HG03565 (cell line): ENCODE results near the gene ZNF33A.
"Not testable (repeated sequence)": the region's sequence is repeated elsewhere in the genome, so short reads cannot be mapped to it uniquely, and the experiment has no call there.

Source experiments
- ATAC-seq: cut with Tn5 transposase; IDR thresholded peaks from one replicate; pipeline ENCODE4 v1.9.1; 2021; ENCODE audit warnings: mild to moderate bottlenecking, moderate library complexity; ENCODE audit not compliant: unreplicated experiment

ZNF33A gene

GRCh38 chr10:38010119-38010903 lies at the start of gene ZNF33A:
Gene ZNF33A (plus strand): TSS chr10:38010675. CDS start chr10:38012342, 1,667 bp downstream.
- peak; percentile 80 for ATAC-seq

GRCh38 chr10:37965006-37965405 lies 45.5 kb upstream of the ZNF33A start:
- ATAC-seq: no peak

GRCh38 chr10:37972396-37972795 lies 38.1 kb upstream of the ZNF33A start:
- no peak for ATAC-seq

- ATAC-seq: no peak
Observed at GRCh38 chr10:37975401-37975991, 35.0 kb upstream of the ZNF33A start.

GRCh38 chr10:37976091-37976879 lies 34.2 kb upstream of the ZNF33A start, which contains the start of gene ZNF25:
Gene ZNF25 (minus strand): TSS chr10:37976647. CDS start chr10:37971722, 4,925 bp downstream.
- ATAC-seq: peak; percentile 89

- ATAC-seq: no peak
Observed at GRCh38 chr10:37976880-37977203, 33.6 kb upstream of the ZNF33A start.

GRCh38 chr10:37991655-37992054 lies 18.8 kb upstream of the ZNF33A start:
- ATAC-seq: no peak

GRCh38 chr10:37992083-37992482 lies 18.4 kb upstream of the ZNF33A start:
- peak; percentile 68 for ATAC-seq

- ATAC-seq: not testable (repeated sequence)
Observed at GRCh38 chr10:37998920-37999319, 11.6 kb upstream of the ZNF33A start.

GRCh38 chr10:38000474-38000873 lies 10.0 kb upstream of the ZNF33A start:
- not testable (repeated sequence) for ATAC-seq

- ATAC-seq: no peak
Observed at GRCh38 chr10:38003026-38003425, 7.4 kb upstream of the ZNF33A start.

GRCh38 chr10:38003588-38003987 lies 6.9 kb upstream of the ZNF33A start:
- no peak for ATAC-seq

- no peak for ATAC-seq
Observed at GRCh38 chr10:38007551-38007950, 2.9 kb upstream of the ZNF33A start.

GRCh38 chr10:38007991-38008390 lies 2.5 kb upstream of the ZNF33A start:
- no peak for ATAC-seq

- no peak for ATAC-seq
Observed at GRCh38 chr10:38016354-38016753, 5.9 kb downstream of the ZNF33A start.

GRCh38 chr10:38019124-38019523 lies 8.6 kb downstream of the ZNF33A start:
- not testable (repeated sequence) for ATAC-seq

- peak; percentile 89 for ATAC-seq
Observed at GRCh38 chr10:38025283-38025682, 14.8 kb downstream of the ZNF33A start.

GRCh38 chr10:38027986-38028385 lies 17.5 kb downstream of the ZNF33A start:
- no peak for ATAC-seq

- ATAC-seq: no peak
Observed at GRCh38 chr10:38032886-38033285, 22.4 kb downstream of the ZNF33A start.

- ATAC-seq: peak; percentile 96
Observed at GRCh38 chr10:38038107-38038931, 27.8 kb downstream of the ZNF33A start.

GRCh38 chr10:38038932-38039245 lies 28.4 kb downstream of the ZNF33A start:
- ATAC-seq: no peak
